DOHH2 (cell line): ENCODE measurements around the gene ARL6IP4.

Experiments
- H3F3A ChIP-seq: fragments of 200-600 bp; sonication (generic), shearing (Covaris generic); 2 replicates; pipeline ENCODE4 v1.6.0; 2016; ENCODE audit warnings: antibody characterized with exemption, mild to moderate bottlenecking; ENCODE audit not compliant: control insufficient read depth, insufficient read depth
- H3K27ac ChIP-seq: fragments of 200-600 bp; sonication (generic); 2 replicates; pipeline ENCODE4 v1.5.1; 2014; ENCODE audit warnings: low read depth, mild to moderate bottlenecking, low read length, moderate library complexity
- H3K27me3 ChIP-seq: fragments of 200-600 bp; sonication (generic); 2 replicates; pipeline ENCODE4 v1.6.1; 2014; ENCODE audit warnings: mild to moderate bottlenecking, low read length, mixed read lengths; ENCODE audit not compliant: control insufficient read depth
- H3K36me3 ChIP-seq: fragments of 200-600 bp; sonication (generic); 2 replicates; pipeline ENCODE4 v1.6.1; 2014; ENCODE audit warnings: mild to moderate bottlenecking, low read length, moderate library complexity, mixed read lengths; ENCODE audit not compliant: control insufficient read depth
- H3K4me1 ChIP-seq: fragments of 200-600 bp; sonication (generic); 2 replicates; pipeline ENCODE4 v1.6.1; 2014; ENCODE audit warnings: mild to moderate bottlenecking, low read length, mixed read lengths; ENCODE audit not compliant: control insufficient read depth
- H3K4me2 ChIP-seq: fragments of 200-600 bp; sonication (generic); 2 replicates; pipeline ENCODE4 v1.6.0; 2014; ENCODE audit warnings: mild to moderate bottlenecking, low read length, moderate library complexity
- H3K4me3 ChIP-seq: fragments of 200-600 bp; sonication (generic); 2 replicates; pipeline ENCODE4 v1.5.1; 2014; ENCODE audit warnings: mild to moderate bottlenecking, low read length, mixed read lengths
- H3K79me2 ChIP-seq: fragments of 200-600 bp; sonication (generic); 2 replicates; pipeline ENCODE4 v1.6.1; 2014; ENCODE audit warnings: mild to moderate bottlenecking, low read length, mixed read lengths; ENCODE audit not compliant: control insufficient read depth
- H3K9me2 ChIP-seq: fragments of 200-600 bp; sonication (generic); replicated peaks from 2 replicates; pipeline ENCODE4 v1.6.1; 2014; ENCODE audit warnings: mild to moderate bottlenecking, low read length, mixed read lengths; ENCODE audit not compliant: control insufficient read depth
- H3K9me3 ChIP-seq: fragments of 200-600 bp; sonication (generic); 2 replicates; pipeline ENCODE4 v1.6.1; 2014; ENCODE audit warnings: antibody characterized with exemption, low read length, mixed read lengths; ENCODE audit not compliant: control insufficient read depth, insufficient read depth
- H4K20me1 ChIP-seq: fragments of 200-600 bp; sonication (generic); 2 replicates; pipeline ENCODE4 v1.6.0; 2014; ENCODE audit warnings: low read depth, mild to moderate bottlenecking, antibody characterized with exemption, low read length, moderate library complexity; ENCODE audit not compliant: control insufficient read depth, insufficient read depth
- EZH2phosphoT487 ChIP-seq: fragments of 200-600 bp; sonication (generic); IDR thresholded peaks from 2 replicates; pipeline ENCODE4 v1.6.1; 2017; ENCODE audit warnings: borderline replicate concordance, mild to moderate bottlenecking, antibody characterized with exemption, low read length, moderate library complexity, mixed read lengths
- TF ChIP-seq, protein P1 (sequence below): fragments of 200-600 bp; sonication (generic); IDR thresholded peaks from one replicate; pipeline ENCODE4 v1.5.1; 2014; ENCODE audit warnings: antibody characterized with exemption, mild to moderate bottlenecking, low read depth, low read length; ENCODE audit not compliant: poor library complexity, severe bottlenecking

The ARL6IP4 gene

DNA sequence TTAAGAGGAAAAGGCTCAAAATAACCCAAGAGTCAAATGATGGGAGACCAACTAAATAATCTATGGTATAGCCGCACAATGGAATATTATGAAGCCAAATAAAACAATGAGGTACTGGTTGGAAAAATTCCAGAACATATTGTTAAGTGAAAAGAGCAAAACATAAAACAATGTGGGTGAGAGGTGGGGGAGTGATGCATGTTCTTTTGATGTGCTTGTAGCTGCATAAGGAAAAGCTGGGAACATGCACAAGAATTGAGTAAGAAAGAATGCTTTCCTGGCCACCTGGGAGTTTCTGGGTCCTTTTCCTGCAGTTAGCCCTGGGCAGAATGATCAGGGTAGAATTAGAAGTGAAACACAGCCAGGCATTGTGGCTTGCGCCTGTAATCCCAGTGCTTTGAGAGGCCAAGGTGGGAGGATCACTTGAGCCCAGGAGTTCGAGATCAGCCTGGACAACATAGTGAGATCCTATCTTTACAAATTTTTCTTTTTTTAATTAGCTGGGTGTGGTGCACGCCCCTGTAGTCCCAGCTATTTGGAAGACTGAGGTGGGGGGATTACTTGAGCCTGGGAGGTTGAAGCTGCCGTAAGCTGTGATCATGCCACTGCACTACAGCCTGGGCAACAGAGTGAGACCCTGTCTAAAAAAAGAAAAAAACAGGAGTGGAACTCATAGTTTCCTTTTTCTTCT is 22.1 kb upstream of the ARL6IP4 start:
- TF ChIP-seq, protein P1, sequence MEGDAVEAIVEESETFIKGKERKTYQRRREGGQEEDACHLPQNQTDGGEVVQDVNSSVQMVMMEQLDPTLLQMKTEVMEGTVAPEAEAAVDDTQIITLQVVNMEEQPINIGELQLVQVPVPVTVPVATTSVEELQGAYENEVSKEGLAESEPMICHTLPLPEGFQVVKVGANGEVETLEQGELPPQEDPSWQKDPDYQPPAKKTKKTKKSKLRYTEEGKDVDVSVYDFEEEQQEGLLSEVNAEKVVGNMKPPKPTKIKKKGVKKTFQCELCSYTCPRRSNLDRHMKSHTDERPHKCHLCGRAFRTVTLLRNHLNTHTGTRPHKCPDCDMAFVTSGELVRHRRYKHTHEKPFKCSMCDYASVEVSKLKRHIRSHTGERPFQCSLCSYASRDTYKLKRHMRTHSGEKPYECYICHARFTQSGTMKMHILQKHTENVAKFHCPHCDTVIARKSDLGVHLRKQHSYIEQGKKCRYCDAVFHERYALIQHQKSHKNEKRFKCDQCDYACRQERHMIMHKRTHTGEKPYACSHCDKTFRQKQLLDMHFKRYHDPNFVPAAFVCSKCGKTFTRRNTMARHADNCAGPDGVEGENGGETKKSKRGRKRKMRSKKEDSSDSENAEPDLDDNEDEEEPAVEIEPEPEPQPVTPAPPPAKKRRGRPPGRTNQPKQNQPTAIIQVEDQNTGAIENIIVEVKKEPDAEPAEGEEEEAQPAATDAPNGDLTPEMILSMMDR, result no peak
- TF ChIP-seq EZH2phosphoT487, result no peak
- no peaks in the 10 kb centered on the region for H3K27me3 ChIP-seq
- no peaks in the 10 kb centered on the region for H3K79me2 ChIP-seq
- no peak overlapping the region for H3K4me2 ChIP-seq
- H3K4me3 ChIP-seq, result no peak overlapping the region
- no peaks in the 10 kb centered on the region for H3F3A ChIP-seq
- no peaks in the 10 kb centered on the region for H3K9me3 ChIP-seq
- no peaks in the 10 kb centered on the region for H3K4me1 ChIP-seq
- no peak overlapping the region for H3K27ac ChIP-seq
- no peaks in the 10 kb centered on the region for H4K20me1 ChIP-seq
- H3K36me3 ChIP-seq, result no peaks in the 10 kb centered on the region
- H3K9me2 ChIP-seq, result no peaks in the 10 kb centered on the region

DNA sequence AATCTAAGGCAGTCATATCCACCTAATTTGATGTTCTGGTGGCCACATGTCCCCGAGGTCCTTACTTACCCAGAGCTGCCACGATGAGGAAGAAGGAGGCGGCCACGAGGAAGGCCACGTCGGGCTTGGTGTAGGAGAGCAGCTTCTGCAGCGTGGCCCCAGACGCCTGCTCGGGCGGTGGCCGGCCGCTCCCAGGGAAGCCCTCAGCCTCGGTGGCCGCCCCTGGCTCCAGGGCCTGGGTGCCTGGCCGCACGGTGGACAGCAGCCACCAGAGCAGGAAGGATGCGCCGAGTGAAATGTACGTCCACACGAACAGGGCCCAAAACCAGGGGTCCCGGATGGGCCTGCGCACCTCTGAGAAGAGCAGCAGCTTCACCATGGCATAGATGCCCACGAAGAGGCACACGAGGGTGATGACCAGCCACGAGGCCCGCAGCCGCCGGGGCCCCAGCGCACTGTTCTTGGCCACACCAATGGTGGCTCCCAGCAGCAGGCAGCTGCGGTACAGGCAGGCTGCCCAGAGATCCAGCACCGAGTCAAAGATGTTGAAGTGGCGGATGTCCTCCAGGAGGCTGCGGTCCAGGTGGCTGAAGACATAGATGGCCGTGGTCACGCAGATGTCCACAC is 20.8 kb upstream of the ARL6IP4 start:
- no peaks in the 10 kb centered on the region for H3K4me1 ChIP-seq
- H3K4me3 ChIP-seq, result no peak overlapping the region
- TF ChIP-seq EZH2phosphoT487, result no peak
- TF ChIP-seq, protein P1, result no peak

DNA sequence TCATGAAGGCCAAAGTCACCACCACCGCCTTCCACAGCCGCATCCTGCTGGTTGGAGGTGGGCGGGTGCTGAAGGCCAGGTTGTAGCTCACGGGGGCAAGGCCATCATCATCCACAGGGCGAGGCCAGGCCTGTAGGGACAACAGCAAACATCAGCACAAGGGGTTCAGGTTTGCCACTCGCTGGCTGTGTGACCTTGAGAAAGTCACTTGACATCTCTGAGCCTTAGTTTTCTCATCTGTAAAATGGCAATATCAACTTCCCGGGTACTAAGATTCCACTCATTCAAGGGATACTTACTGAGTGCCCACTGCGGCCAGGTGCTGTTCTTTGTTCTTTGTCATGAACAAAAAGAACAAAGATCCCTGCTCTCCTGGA is 20.3 kb upstream of the ARL6IP4 start:
- Histone ChIP-seq H3K9me3 (no peaks in the 10 kb centered on the region), H3K79me2 (no peaks in the 10 kb centered on the region), H3K9me2 (no peaks in the 10 kb centered on the region), H3K27ac (no peak overlapping the region), H4K20me1 (no peaks in the 10 kb centered on the region), H3K27me3 (no peaks in the 10 kb centered on the region), H3F3A (no peaks in the 10 kb centered on the region), H3K36me3 (no peaks in the 10 kb centered on the region), H3K4me2 (no peak overlapping the region), H3K4me3 (no peak overlapping the region), H3K4me1 (no peaks in the 10 kb centered on the region)
- no peak for TF ChIP-seq EZH2phosphoT487
- TF ChIP-seq, protein P1, result no peak

More for the DNA sequence above, 20.8 kb upstream of the ARL6IP4 start:
- Histone ChIP-seq H3K27ac (no peak overlapping the region), H4K20me1 (no peaks in the 10 kb centered on the region), H3K79me2 (no peaks in the 10 kb centered on the region), H3K9me3 (no peaks in the 10 kb centered on the region), H3K36me3 (no peaks in the 10 kb centered on the region), H3F3A (no peaks in the 10 kb centered on the region), H3K27me3 (no peaks in the 10 kb centered on the region), H3K9me2 (no peaks in the 10 kb centered on the region), H3K4me2 (no peak overlapping the region)
